ENCODE results near the gene FOXN3.

DNA sequence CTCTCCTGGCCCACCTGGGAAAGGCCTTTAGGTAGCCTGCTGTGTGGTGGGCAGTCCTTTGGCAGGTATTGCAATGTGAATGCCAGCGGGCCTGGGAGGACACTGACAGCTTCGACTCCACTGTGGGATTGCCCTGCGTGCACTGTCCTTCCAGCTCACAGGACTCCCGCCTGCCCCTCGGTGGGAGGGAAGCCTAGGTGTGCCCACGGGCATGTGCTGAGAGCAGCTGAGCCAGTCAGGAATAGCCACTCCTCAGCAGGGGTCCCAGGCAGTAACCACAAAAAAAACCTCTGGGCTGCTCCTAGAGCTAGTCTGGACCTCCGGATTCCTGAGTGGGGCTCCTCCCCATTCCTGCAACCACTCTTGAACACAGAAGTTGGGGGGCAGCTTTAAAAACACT lies 278.2 kb downstream of the FOXN3 start:
- TF ChIP-seq, protein P1, sequence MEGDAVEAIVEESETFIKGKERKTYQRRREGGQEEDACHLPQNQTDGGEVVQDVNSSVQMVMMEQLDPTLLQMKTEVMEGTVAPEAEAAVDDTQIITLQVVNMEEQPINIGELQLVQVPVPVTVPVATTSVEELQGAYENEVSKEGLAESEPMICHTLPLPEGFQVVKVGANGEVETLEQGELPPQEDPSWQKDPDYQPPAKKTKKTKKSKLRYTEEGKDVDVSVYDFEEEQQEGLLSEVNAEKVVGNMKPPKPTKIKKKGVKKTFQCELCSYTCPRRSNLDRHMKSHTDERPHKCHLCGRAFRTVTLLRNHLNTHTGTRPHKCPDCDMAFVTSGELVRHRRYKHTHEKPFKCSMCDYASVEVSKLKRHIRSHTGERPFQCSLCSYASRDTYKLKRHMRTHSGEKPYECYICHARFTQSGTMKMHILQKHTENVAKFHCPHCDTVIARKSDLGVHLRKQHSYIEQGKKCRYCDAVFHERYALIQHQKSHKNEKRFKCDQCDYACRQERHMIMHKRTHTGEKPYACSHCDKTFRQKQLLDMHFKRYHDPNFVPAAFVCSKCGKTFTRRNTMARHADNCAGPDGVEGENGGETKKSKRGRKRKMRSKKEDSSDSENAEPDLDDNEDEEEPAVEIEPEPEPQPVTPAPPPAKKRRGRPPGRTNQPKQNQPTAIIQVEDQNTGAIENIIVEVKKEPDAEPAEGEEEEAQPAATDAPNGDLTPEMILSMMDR (IDR thresholded peaks at IDR 0.05; ENCODE audit: insufficient read depth, low read length) = no peak
- no peak for TF ChIP-seq POLR2AphosphoS5 (IDR thresholded peaks at IDR 0.05; ENCODE audit: low read depth)
- TF ChIP-seq GABPA (IDR thresholded peaks at IDR 0.05; ENCODE audit: low read depth) = no peak
- no peak for TF ChIP-seq REST (IDR thresholded peaks at IDR 0.05; ENCODE audit: insufficient replicate concordance, low read depth)

Data from HL-60 (cell line).